Smooth muscle cell (in vitro differentiated cells): ENCODE results near the gene GCDH. TPM values are rescaled to one million over a fixed set of nuclear protein-coding genes. Genes with fewer than 3 reads are reported as not detected.
"Not testable (repeated sequence)": the region's sequence is repeated elsewhere in the genome, so short reads cannot be mapped to it uniquely, and the experiment has no call there.

Source experiments
- DNase-seq: peaks from one replicate; lab custom pipeline; 2025; ENCODE audit not compliant: unreplicated experiment; lab: John Stamatoyannopoulos, UW
- H2AFZ ChIP-seq: fragments of 200-600 bp; sonication (generic); 2 replicates; pipeline ENCODE4 v1.6.0; 2016; ENCODE audit warnings: antibody characterized with exemption, low read depth, mild to moderate bottlenecking
- H3F3A ChIP-seq: fragments of 200-600 bp; sonication (generic); 2 replicates; pipeline ENCODE4 v1.6.0; 2017; ENCODE audit warnings: antibody characterized with exemption, low read depth
- H3K27ac ChIP-seq: fragments of 200-600 bp; sonication (generic); 2 replicates; pipeline ENCODE4 v1.5.1; 2016; ENCODE audit warnings: low read depth, mild to moderate bottlenecking
- H3K27me3 ChIP-seq: fragments of 200-600 bp; sonication (generic); 2 replicates; pipeline ENCODE4 v1.6.1; 2016; ENCODE audit warnings: low read depth, mild to moderate bottlenecking
- H3K36me3 ChIP-seq: fragments of 200-600 bp; sonication (generic); 2 replicates; pipeline ENCODE4 v1.5.1; 2016; ENCODE audit warnings: low read depth
- H3K4me1 ChIP-seq: fragments of 200-600 bp; sonication (generic); 2 replicates; pipeline ENCODE4 v1.5.1; 2016; ENCODE audit warnings: low read depth
- H3K4me2 ChIP-seq: fragments of 200-600 bp; sonication (generic); 2 replicates; pipeline ENCODE4 v1.6.0; 2016; ENCODE audit warnings: mild to moderate bottlenecking
- H3K4me3 ChIP-seq: fragments of 200-600 bp; sonication (generic); 2 replicates; pipeline ENCODE4 v1.5.1; 2016; ENCODE audit warnings: mild to moderate bottlenecking
- H3K79me2 ChIP-seq: fragments of 200-600 bp; sonication (generic); 2 replicates; pipeline ENCODE4 v1.6.0; 2016; ENCODE audit warnings: low read depth, mild to moderate bottlenecking
- H3K9ac ChIP-seq: fragments of 200-600 bp; sonication (generic); 2 replicates; pipeline ENCODE4 v1.6.0; 2016; ENCODE audit warnings: low read depth
- H3K9me3 ChIP-seq: fragments of 200-600 bp; sonication (generic); replicated peaks from 2 replicates; pipeline ENCODE4 v1.5.1; 2016; ENCODE audit warnings: low read depth
- H4K20me1 ChIP-seq: fragments of 200-600 bp; sonication (generic); 2 replicates; pipeline ENCODE4 v1.6.0; 2016; ENCODE audit warnings: low read depth
- WGBS: methylation state at CpG from one replicate; pipeline ENCODE4 v1.1.7; 2016; ENCODE audit warnings: low lambda C conversion rate; 5-methylcytosine and 5-hydroxymethylcytosine counted together
- polyA plus RNA-seq: library from polyadenylated mRNA; unstranded; fragments of >200 nt; fragmentation: Nextera tagmentation; extraction: Ambion mirVana; gene quantifications from 2 replicates; pipeline ENCODE4 v1.2.1, GENCODE V29; 2016
- total RNA-seq: library from RNA; depleted of rRNA; stranded (reverse); fragments of >200 nt; gene quantifications from 2 replicates; pipeline ENCODE4 v1.2.3, GENCODE V29; 2014
- TF ChIP-seq, protein P1 (sequence below): fragments of 200-600 bp; sonication (generic); IDR thresholded peaks from 2 replicates; pipeline ENCODE4 v1.5.1; 2017; ENCODE audit warnings: borderline replicate concordance, mild to moderate bottlenecking, antibody characterized with exemption; ENCODE audit not compliant: insufficient read depth, poor library complexity, severe bottlenecking

Gene GCDH
- total and polyA plus RNA-seq, 2 experiments from 2014 or later: 9.7 to 15.3 TPM

GRCh38 chr19:12888006-12888603 lies 2.9 kb upstream of the GCDH start:
- Histone ChIP-seq H4K20me1 (no peaks in the 10 kb centered on the region), H3F3A (no peaks in the 10 kb centered on the region), H3K4me3 (no peak overlapping the region), H3K4me1 (no peaks in the 10 kb centered on the region), H2AFZ (no peak overlapping the region), H3K36me3 (no peaks in the 10 kb centered on the region), H3K4me2 (no peak overlapping the region), H3K27me3 (peaks cover 18% of the 10 kb centered on the region), H3K9me3 (no peaks in the 10 kb centered on the region), H3K27ac (no peak overlapping the region), H3K9ac (no peak overlapping the region), H3K79me2 (no peaks in the 10 kb centered on the region)
- no peak for DNase-seq
- TF ChIP-seq, protein P1, sequence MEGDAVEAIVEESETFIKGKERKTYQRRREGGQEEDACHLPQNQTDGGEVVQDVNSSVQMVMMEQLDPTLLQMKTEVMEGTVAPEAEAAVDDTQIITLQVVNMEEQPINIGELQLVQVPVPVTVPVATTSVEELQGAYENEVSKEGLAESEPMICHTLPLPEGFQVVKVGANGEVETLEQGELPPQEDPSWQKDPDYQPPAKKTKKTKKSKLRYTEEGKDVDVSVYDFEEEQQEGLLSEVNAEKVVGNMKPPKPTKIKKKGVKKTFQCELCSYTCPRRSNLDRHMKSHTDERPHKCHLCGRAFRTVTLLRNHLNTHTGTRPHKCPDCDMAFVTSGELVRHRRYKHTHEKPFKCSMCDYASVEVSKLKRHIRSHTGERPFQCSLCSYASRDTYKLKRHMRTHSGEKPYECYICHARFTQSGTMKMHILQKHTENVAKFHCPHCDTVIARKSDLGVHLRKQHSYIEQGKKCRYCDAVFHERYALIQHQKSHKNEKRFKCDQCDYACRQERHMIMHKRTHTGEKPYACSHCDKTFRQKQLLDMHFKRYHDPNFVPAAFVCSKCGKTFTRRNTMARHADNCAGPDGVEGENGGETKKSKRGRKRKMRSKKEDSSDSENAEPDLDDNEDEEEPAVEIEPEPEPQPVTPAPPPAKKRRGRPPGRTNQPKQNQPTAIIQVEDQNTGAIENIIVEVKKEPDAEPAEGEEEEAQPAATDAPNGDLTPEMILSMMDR: no peak
- 78% methylated on average over 5 of the region's 5 CpGs for WGBS

GRCh38 chr19:12890299-12890786 lies 617 bp upstream of the GCDH start:
- DNase-seq, H3K4me1 ChIP-seq, H3K36me3 ChIP-seq, H3K79me2 ChIP-seq, H3K27me3 ChIP-seq, H4K20me1 ChIP-seq, H3F3A ChIP-seq, H3K9me3 ChIP-seq, H3K27ac ChIP-seq, H3K9ac ChIP-seq: not testable (repeated sequence)
- peak overlapping the region; percentile 92 for H3K4me2 ChIP-seq
- WGBS: 35% methylated on average over 10 of the region's 10 CpGs
- H3K4me3 ChIP-seq: peak overlapping the region; percentile 76
- H2AFZ ChIP-seq: peak overlapping the region; percentile 68

GRCh38 chr19:12891553-12892021 lies 627 bp downstream of the GCDH start:
- no peaks in the 10 kb centered on the region for H3K4me1 ChIP-seq
- TF ChIP-seq, protein P1: no peak
- no peaks in the 10 kb centered on the region for H3K9me3 ChIP-seq
- no peak overlapping the region for H2AFZ ChIP-seq
- H3K27me3 ChIP-seq: no peaks in the 10 kb centered on the region
- peak overlapping the region; percentile 92 for H3K4me2 ChIP-seq
- no peaks in the 10 kb centered on the region for H4K20me1 ChIP-seq
- H3K79me2 ChIP-seq: no peaks in the 10 kb centered on the region
- no peaks in the 10 kb centered on the region for H3F3A ChIP-seq
- DNase-seq: no peak
- H3K27ac ChIP-seq: no peak overlapping the region
- H3K9ac ChIP-seq: peak overlapping the region; percentile 70
- H3K36me3 ChIP-seq: no peaks in the 10 kb centered on the region
- peak overlapping the region; percentile 76 for H3K4me3 ChIP-seq
- 18% methylated on average over 26 of the region's 26 CpGs for WGBS

- Histone ChIP-seq H3K27ac (no peak overlapping the region), H4K20me1 (no peaks in the 10 kb centered on the region), H3K79me2 (no peaks in the 10 kb centered on the region), H3K4me1 (no peaks in the 10 kb centered on the region), H2AFZ (no peak overlapping the region), H3K4me2 (no peak overlapping the region), H3K9me3 (no peaks in the 10 kb centered on the region), H3K4me3 (no peak overlapping the region), H3K9ac (no peak overlapping the region), H3K27me3 (no peaks in the 10 kb centered on the region), H3K36me3 (no peaks in the 10 kb centered on the region), H3F3A (no peaks in the 10 kb centered on the region)
- no peak for DNase-seq
- TF ChIP-seq, protein P1: no peak
- WGBS: 96% methylated on average over 5 of the region's 5 CpGs
Measured at GRCh38 chr19:12893582-12893981, 2.6 kb downstream of the GCDH start.
